Osteocyte (in vitro differentiated cells): ENCODE data around the gene UBASH3A. TPM values are rescaled to one million over a fixed set of nuclear protein-coding genes. Genes with fewer than 3 reads are reported as not detected.

ENCODE experiments used
- DNase-seq: peaks from one replicate; pipeline ENCODE4 v3.0.0; 2021; ENCODE audit warnings: mixed read lengths; ENCODE audit not compliant: unreplicated experiment; ENCODE audit errors: extremely low spot score
- H3K27ac Mint-ChIP-seq: one replicate; pipeline ENCODE4 v1.8.0; 2021; ENCODE audit warnings: mild to moderate bottlenecking, mixed read lengths; ENCODE audit not compliant: unreplicated experiment
- H3K27me3 Mint-ChIP-seq: one replicate; pipeline ENCODE4 v1.8.0; 2021; ENCODE audit warnings: mixed read lengths; ENCODE audit not compliant: unreplicated experiment
- H3K36me3 Mint-ChIP-seq: one replicate; pipeline ENCODE4 v1.8.0; 2021; ENCODE audit warnings: mixed read lengths; ENCODE audit not compliant: unreplicated experiment
- H3K4me1 Mint-ChIP-seq: one replicate; pipeline ENCODE4 v1.8.0; 2021; ENCODE audit warnings: mixed read lengths; ENCODE audit not compliant: unreplicated experiment
- H3K4me3 Mint-ChIP-seq: one replicate; pipeline ENCODE4 v1.8.0; 2021; ENCODE audit warnings: mild to moderate bottlenecking, moderate library complexity, mixed read lengths; ENCODE audit not compliant: unreplicated experiment
- H3K9me3 Mint-ChIP-seq: one replicate; pipeline ENCODE4 v1.8.0; 2021; ENCODE audit warnings: mixed read lengths; ENCODE audit not compliant: unreplicated experiment
- CTCF ChIP-seq: fragments of 200-600 bp; sonication (generic); IDR thresholded peaks from 2 replicates; pipeline ENCODE4 v1.5.0; 2021; ENCODE audit warnings: antibody characterized with exemption, mild to moderate bottlenecking, moderate library complexity
- total RNA-seq: library from RNA; stranded (reverse); gene quantifications from 2 replicates; pipeline ENCODE4 v1.2.1, GENCODE V29; 2021

Gene UBASH3A
- total RNA-seq, 1 donor from 2014 or later = not detected

- no peaks in the 10 kb centered on the region for H3K9me3 Mint-ChIP-seq
Observed at GRCh38 chr21:42447182-42447581, 43.5 kb downstream of the UBASH3A start.

GRCh38 chr21:42447732-42448131, 44.0 kb downstream of the UBASH3A start:
- TF ChIP-seq CTCF = no peak
- Mint-ChIP-seq H3K36me3 (no peaks in the 10 kb centered on the region), H3K27me3 (peaks cover 21% of the 10 kb centered on the region), H3K4me3 (no peak overlapping the region), H3K4me1 (peaks cover 9% of the 10 kb centered on the region), H3K9me3 (no peaks in the 10 kb centered on the region), H3K27ac (no peak overlapping the region)
- DNase-seq = no peak

More at GRCh38 chr21:42447182-42447581, 43.5 kb downstream of the UBASH3A start:
- no peak overlapping the region for H3K27ac Mint-ChIP-seq
- TF ChIP-seq CTCF = no peak
- H3K27me3 Mint-ChIP-seq = peaks cover 25% of the 10 kb centered on the region
- DNase-seq = no peak
- H3K4me3 Mint-ChIP-seq = no peak overlapping the region
- peaks cover 9% of the 10 kb centered on the region for H3K4me1 Mint-ChIP-seq
- H3K36me3 Mint-ChIP-seq = no peaks in the 10 kb centered on the region

GRCh38 chr21:42448686-42449085, 45.0 kb downstream of the UBASH3A start:
- Mint-ChIP-seq H3K27me3 (peaks cover 16% of the 10 kb centered on the region), H3K4me3 (no peak overlapping the region), H3K36me3 (no peaks in the 10 kb centered on the region), H3K4me1 (peaks cover 13% of the 10 kb centered on the region), H3K27ac (no peak overlapping the region), H3K9me3 (no peaks in the 10 kb centered on the region)
- no peak for DNase-seq
- no peak for TF ChIP-seq CTCF

GRCh38 chr21:42451941-42452340, 48.2 kb downstream of the UBASH3A start:
- no peak for DNase-seq
- Mint-ChIP-seq H3K9me3 (no peaks in the 10 kb centered on the region), H3K36me3 (no peaks in the 10 kb centered on the region), H3K4me3 (no peak overlapping the region), H3K27ac (no peak overlapping the region), H3K4me1 (peaks cover 25% of the 10 kb centered on the region), H3K27me3 (peaks cover 5% of the 10 kb centered on the region)
- no peak for TF ChIP-seq CTCF

- DNase-seq = no peak
- H3K27me3 Mint-ChIP-seq = peaks cover 4% of the 10 kb centered on the region
- H3K4me1 Mint-ChIP-seq = peaks cover 25% of the 10 kb centered on the region
- no peaks in the 10 kb centered on the region for H3K9me3 Mint-ChIP-seq
- no peak overlapping the region for H3K27ac Mint-ChIP-seq
- no peak for TF ChIP-seq CTCF
- no peaks in the 10 kb centered on the region for H3K36me3 Mint-ChIP-seq
- no peak overlapping the region for H3K4me3 Mint-ChIP-seq
Observed at GRCh38 chr21:42452401-42453223, 48.9 kb downstream of the UBASH3A start.
